Measurements from ENCODE around the gene FASN. TPM values are rescaled to one million over a fixed set of nuclear protein-coding genes. Genes with fewer than 3 reads are reported as not detected.

FASN gene
- total RNA-seq, 4 donors from 2014 or later = 30.3 to 63.6 (median 44.8) TPM

GRCh38 chr17:82063424-82064415 is 34.3 kb downstream of the FASN start:
- intact Hi-C loops (cut with DNase I) = no loop called here
- DNase-seq (ENCODE audit: extremely low spot score) = no peak
- TF ChIP-seq CTCF (IDR thresholded peaks at IDR 0.05) (no peak), POLR2AphosphoS5 (IDR thresholded peaks at IDR 0.05) (no peak), EP300 (IDR thresholded peaks at IDR 0.05) (no peak), POLR2A (IDR thresholded peaks at IDR 0.05; ENCODE audit: low read depth) (no peak)
- H3K27me3 ChIP-seq = no peaks in the 10 kb centered on the region
- peaks cover 25 to 33% (median 28%) of the 10 kb centered on the region in 4 donors for H3K4me1 ChIP-seq
- no peaks in the 10 kb centered on the region for H3K9me3 ChIP-seq
- peaks cover 22 to 57% (median 54%) of the 10 kb centered on the region in 4 donors for H3K36me3 ChIP-seq
- 76% methylated on average over 14 of the region's 20 CpGs for WGBS
- H3K27ac ChIP-seq (replicated peaks in 1 of 4) = no peak overlapping the region
- peak overlapping the region in 1 of 4 donors; percentile 90 for H3K4me3 ChIP-seq

- Histone ChIP-seq H3K27me3 (no peaks in the 10 kb centered on the region), H3K27ac (replicated peaks in 1 of 4) (no peak overlapping the region), H3K4me3 (no peak overlapping the region), H3K9me3 (no peaks in the 10 kb centered on the region), H3K36me3 (peaks cover 22 to 64% (median 61%) of the 10 kb centered on the region in 4 donors), H3K4me1 (peaks cover 25 to 33% (median 28%) of the 10 kb centered on the region in 4 donors)
- intact Hi-C loops (cut with DNase I) = no loop called here
- DNase-seq (ENCODE audit: extremely low spot score) = no peak
- no peak for TF ChIP-seq EP300 (IDR thresholded peaks at IDR 0.05)
- no peak for TF ChIP-seq CTCF (IDR thresholded peaks at IDR 0.05)
- no peak for TF ChIP-seq POLR2A (IDR thresholded peaks at IDR 0.05; ENCODE audit: low read depth)
- no peak for TF ChIP-seq POLR2AphosphoS5 (IDR thresholded peaks at IDR 0.05)
- no CpG with 5 or more reads among the region's 9 CpGs for WGBS
Observed at GRCh38 chr17:82062984-82063368, 35.1 kb downstream of the FASN start.

GRCh38 chr17:82062076-82062983 is 35.7 kb downstream of the FASN start:
- TF ChIP-seq CTCF (IDR thresholded peaks at IDR 0.05) (no peak), POLR2AphosphoS5 (IDR thresholded peaks at IDR 0.05) (no peak), EP300 (IDR thresholded peaks at IDR 0.05) (no peak), POLR2A (IDR thresholded peaks at IDR 0.05; ENCODE audit: low read depth) (no peak)
- WGBS = 86% methylated on average over 16 of the region's 24 CpGs
- Histone ChIP-seq H3K27ac (replicated peaks in 1 of 4) (no peak overlapping the region), H3K9me3 (no peaks in the 10 kb centered on the region), H3K36me3 (peaks cover 28 to 71% (median 68%) of the 10 kb centered on the region in 4 donors), H3K27me3 (no peaks in the 10 kb centered on the region), H3K4me1 (peaks cover 25 to 33% (median 28%) of the 10 kb centered on the region in 4 donors), H3K4me3 (no peak overlapping the region)
- no peak for DNase-seq (ENCODE audit: extremely low spot score)
- intact Hi-C loops (cut with DNase I) = no loop called here

- Histone ChIP-seq H3K27ac (replicated peaks in 1 of 4) (no peak overlapping the region), H3K4me1 (peaks cover 21 to 31% (median 25%) of the 10 kb centered on the region in 4 donors), H3K36me3 (peaks cover 39 to 81% (median 78%) of the 10 kb centered on the region in 4 donors), H3K4me3 (no peak overlapping the region), H3K27me3 (no peaks in the 10 kb centered on the region), H3K9me3 (no peaks in the 10 kb centered on the region)
- no peak for DNase-seq (ENCODE audit: extremely low spot score)
- TF ChIP-seq POLR2A (IDR thresholded peaks at IDR 0.05; ENCODE audit: low read depth) (no peak), EP300 (IDR thresholded peaks at IDR 0.05) (no peak), CTCF (IDR thresholded peaks at IDR 0.05) (no peak), POLR2AphosphoS5 (IDR thresholded peaks at IDR 0.05) (no peak)
- intact Hi-C loops (cut with DNase I) = no loop called here
- 89% methylated on average over 16 of the region's 34 CpGs for WGBS
Observed at GRCh38 chr17:82061047-82061925, 36.8 kb downstream of the FASN start.
